Liver (tissue), 9 donors: ENCODE measurements around the gene TM9SF1. TPM values are rescaled to one million over a fixed set of nuclear protein-coding genes. Genes with fewer than 3 reads are reported as not detected.

Source experiments
- DNase-seq: peaks from one replicate; pipeline ENCODE4 v3.0.0-alpha.2; 2017; ENCODE audit warnings: low spot score
- H3K27ac ChIP-seq, 2 donors: one replicate each; pipeline ENCODE4 v1.7.0; 2013; ENCODE audit warnings: inconsistent platforms in 2 of 2, low read length in 2 of 2, control low read depth in 1 of 2, low read depth in 1 of 2, mild to moderate bottlenecking in 1 of 2
- H3K27me3 ChIP-seq, 4 donors: one replicate each; pipeline versions ENCODE4 v1.6.1 to v1.7.0; 2013; ENCODE audit warnings: low read length in 3 of 4, inconsistent platforms in 1 of 4, mild to moderate bottlenecking in 1 of 4, moderate library complexity in 1 of 4; ENCODE audit not compliant: control insufficient read depth in 4 of 4, insufficient read depth in 4 of 4
- H3K36me3 ChIP-seq, 4 donors: one replicate each; pipeline versions ENCODE4 v1.6.1 to v1.7.0; 2013; ENCODE audit warnings: low read length in 3 of 4, mild to moderate bottlenecking in 3 of 4, low read depth in 1 of 4, moderate library complexity in 1 of 4; ENCODE audit not compliant: control insufficient read depth in 4 of 4, insufficient read depth in 3 of 4
- H3K4me1 ChIP-seq, 4 donors: one replicate each; pipeline versions ENCODE4 v1.6.1 to v1.7.0; 2013; ENCODE audit warnings: low read length in 3 of 4, mild to moderate bottlenecking in 3 of 4, moderate library complexity in 1 of 4; ENCODE audit not compliant: control insufficient read depth in 4 of 4, insufficient read depth in 4 of 4
- H3K4me3 ChIP-seq, 3 donors: one replicate each; pipeline versions ENCODE4 v1.6.1 to v1.7.0; 2013; ENCODE audit warnings: low read length in 3 of 3, control low read depth in 1 of 3, low read depth in 1 of 3, mild to moderate bottlenecking in 1 of 3
- H3K9ac ChIP-seq, 2 donors: one replicate each; pipeline ENCODE4 v1.7.0; 2013; ENCODE audit warnings: low read length in 2 of 2, mild to moderate bottlenecking in 2 of 2, moderate library complexity in 2 of 2, control low read depth in 1 of 2, low read depth in 1 of 2
- H3K9me3 ChIP-seq, 4 donors: one replicate each; pipeline versions ENCODE4 v1.6.1 to v1.7.0; 2013; ENCODE audit warnings: low read length in 3 of 4; ENCODE audit not compliant: control insufficient read depth in 4 of 4
- EGR1 ChIP-seq, 2 donors: IDR thresholded peaks; 2 replicates each; pipeline ENCODE4 v1.6.1; 2016 to 2018; ENCODE audit warnings: antibody characterized with exemption in 2 of 2, low read depth in 2 of 2
- FOXA1 ChIP-seq: IDR thresholded peaks from 2 replicates; pipeline ENCODE4 v1.6.1; 2016; ENCODE audit warnings: antibody characterized with exemption
- FOXA2 ChIP-seq: IDR thresholded peaks from 2 replicates; pipeline ENCODE4 v1.6.1; 2016; ENCODE audit warnings: antibody characterized with exemption
- GABPA ChIP-seq, 2 donors: IDR thresholded peaks in 1 of 2; conservative IDR thresholded peaks in 1 of 2; 2 replicates each; pipeline ENCODE4 v1.6.1; 2016; ENCODE audit warnings: antibody characterized with exemption in 2 of 2, mild to moderate bottlenecking in 1 of 2, moderate library complexity in 1 of 2
- HNF4A ChIP-seq, 2 donors: conservative IDR thresholded peaks; 2 replicates each; pipeline ENCODE4 v1.6.1; 2016; ENCODE audit warnings: antibody characterized with exemption in 2 of 2, mild to moderate bottlenecking in 2 of 2
- HNF4G ChIP-seq: IDR thresholded peaks from 2 replicates; pipeline ENCODE4 v1.6.1; 2016; ENCODE audit warnings: antibody characterized with exemption
- JUND ChIP-seq, 2 donors: IDR thresholded peaks; 2 replicates each; pipeline ENCODE4 v1.6.1; 2016; ENCODE audit warnings: antibody characterized with exemption in 2 of 2
- NR2F2 ChIP-seq: IDR thresholded peaks from 2 replicates; pipeline ENCODE4 v1.6.1; 2016; ENCODE audit warnings: antibody characterized with exemption
- RAD21 ChIP-seq, 2 donors: IDR thresholded peaks; 2 replicates each; pipeline ENCODE4 v1.6.1; 2016; ENCODE audit warnings: antibody characterized with exemption in 2 of 2, mild to moderate bottlenecking in 2 of 2
- RXRA ChIP-seq, 2 donors: IDR thresholded peaks; 2 replicates each; pipeline ENCODE4 v1.6.1; 2017 to 2018; ENCODE audit warnings: antibody characterized with exemption in 2 of 2, mild to moderate bottlenecking in 1 of 2
- TAF1 ChIP-seq: conservative IDR thresholded peaks from 2 replicates; pipeline ENCODE4 v1.6.1; 2016; ENCODE audit warnings: antibody characterized with exemption, mild to moderate bottlenecking
- YY1 ChIP-seq: IDR thresholded peaks from 2 replicates; pipeline ENCODE4 v1.6.1; 2016; ENCODE audit warnings: antibody characterized with exemption, mild to moderate bottlenecking
- WGBS: extraction: QIAGEN DNeasy Blood & Tissue Kit; methylation state at CpG from one replicate; pipeline ENCODE4 v1.1.7; 2013; 5-methylcytosine and 5-hydroxymethylcytosine counted together
- polyA plus RNA-seq, 2 donors: library from polyadenylated mRNA; stranded (reverse) in 1 of 2; unstranded in 1 of 2; fragments of 200-250 nt in 1 of 2; fragments of >200 nt in 1 of 2; fragmentation: Nextera tagmentation in 1 of 2; extraction: Ambion mirVana in 1 of 2; gene quantifications; one replicate each; pipeline versions ENCODE4 v1.2.1 to v1.2.3, GENCODE V29; 2013 to 2015
- total RNA-seq, 2 donors: library from RNA; depleted of rRNA; stranded (reverse); fragments of >200 nt; gene quantifications; one replicate each; pipeline ENCODE4 v1.2.3, GENCODE V29; 2014
- TF ChIP-seq, protein P1 (sequence below): IDR thresholded peaks from 2 replicates; pipeline ENCODE4 v1.6.1; 2016; ENCODE audit warnings: antibody characterized with exemption
- TF ChIP-seq, protein P2 (sequence below): IDR thresholded peaks from 2 replicates; pipeline ENCODE4 v1.6.1; 2016; ENCODE audit warnings: antibody characterized with exemption
- TF ChIP-seq, protein P3 (sequence below): fragments of 150-350 bp; IDR thresholded peaks from 2 replicates; pipeline ENCODE4 v1.5.1; 2017; ENCODE audit warnings: improper control_type of control experiment, low read depth, low read length; ENCODE audit not compliant: missing input control
- TF ChIP-seq, protein P4 (sequence below): IDR thresholded peaks from 2 replicates; pipeline ENCODE4 v1.6.1; 2016; ENCODE audit warnings: antibody characterized with exemption
- TF ChIP-seq, protein P5 (sequence below): IDR thresholded peaks from 2 replicates; pipeline ENCODE4 v1.6.1; 2016; ENCODE audit warnings: antibody characterized with exemption, mild to moderate bottlenecking
- donor health status: healthy.
- donor health status: healthy.
- donor health status: healthy.
- donor health status: healthy.
- donor health status: healthy.

The TM9SF1 gene
- total and polyA plus RNA-seq, 4 donors, result 27.5 to 76.2 (median 38.5) TPM

DNA sequence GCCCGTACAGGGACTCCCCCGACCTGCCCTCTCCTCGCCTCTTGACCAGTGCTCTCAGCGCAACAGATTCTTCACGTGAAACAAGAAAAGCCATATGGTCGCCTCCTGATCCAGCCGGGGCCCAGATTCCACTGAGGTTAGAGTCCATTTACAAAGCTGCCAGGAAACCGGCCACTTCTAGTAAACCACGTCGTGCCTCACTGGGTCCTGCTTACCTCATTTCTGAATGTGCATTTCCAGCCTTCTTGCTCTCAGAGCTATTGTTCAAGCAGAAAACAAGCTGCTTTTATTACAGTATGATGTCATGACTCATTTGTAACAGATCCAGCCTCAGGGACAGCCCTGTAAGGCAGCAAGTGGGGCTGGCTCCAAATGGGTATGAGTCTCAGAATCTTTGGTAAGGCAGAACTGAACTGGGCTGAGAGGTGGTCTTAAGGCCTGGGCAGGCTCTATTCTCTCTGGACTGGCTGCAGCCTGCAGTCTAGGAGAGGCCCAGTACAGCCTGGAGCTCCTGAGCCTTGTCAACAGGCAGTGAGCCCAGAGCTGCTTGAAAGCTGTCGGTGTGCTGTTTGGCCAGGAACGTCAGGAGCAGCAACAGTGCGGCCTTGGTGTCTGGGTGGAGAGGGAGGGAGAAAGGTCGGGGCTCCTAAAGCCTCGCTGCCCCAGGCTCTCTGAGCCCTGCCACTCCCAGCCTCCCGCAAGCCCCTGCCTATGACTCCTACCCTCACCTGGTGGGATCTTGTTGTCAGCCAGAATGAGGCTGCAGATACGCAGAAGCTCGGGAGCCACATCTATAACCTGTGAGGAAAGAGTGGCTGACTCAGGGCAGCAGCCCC is 15.1 kb downstream of the TM9SF1 start (continued):
- TF ChIP-seq, protein P1, sequence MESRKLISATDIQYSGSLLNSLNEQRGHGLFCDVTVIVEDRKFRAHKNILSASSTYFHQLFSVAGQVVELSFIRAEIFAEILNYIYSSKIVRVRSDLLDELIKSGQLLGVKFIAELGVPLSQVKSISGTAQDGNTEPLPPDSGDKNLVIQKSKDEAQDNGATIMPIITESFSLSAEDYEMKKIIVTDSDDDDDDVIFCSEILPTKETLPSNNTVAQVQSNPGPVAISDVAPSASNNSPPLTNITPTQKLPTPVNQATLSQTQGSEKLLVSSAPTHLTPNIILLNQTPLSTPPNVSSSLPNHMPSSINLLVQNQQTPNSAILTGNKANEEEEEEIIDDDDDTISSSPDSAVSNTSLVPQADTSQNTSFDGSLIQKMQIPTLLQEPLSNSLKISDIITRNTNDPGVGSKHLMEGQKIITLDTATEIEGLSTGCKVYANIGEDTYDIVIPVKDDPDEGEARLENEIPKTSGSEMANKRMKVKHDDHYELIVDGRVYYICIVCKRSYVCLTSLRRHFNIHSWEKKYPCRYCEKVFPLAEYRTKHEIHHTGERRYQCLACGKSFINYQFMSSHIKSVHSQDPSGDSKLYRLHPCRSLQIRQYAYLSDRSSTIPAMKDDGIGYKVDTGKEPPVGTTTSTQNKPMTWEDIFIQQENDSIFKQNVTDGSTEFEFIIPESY, result no peak
- TF ChIP-seq GABPA (IDR thresholded peaks at IDR 0.05 in 1 of 2, conservative IDR thresholded peaks at IDR 0.05 in 1 of 2) (peak in 1 of 2 donors; percentile 52), EGR1 (IDR thresholded peaks at IDR 0.05; ENCODE audit: low read depth in 2 of 2) (peak in 1 of 2 donors; percentile 42), HNF4A (conservative IDR thresholded peaks at IDR 0.05) (peak; percentile 81 to 91)

DNA sequence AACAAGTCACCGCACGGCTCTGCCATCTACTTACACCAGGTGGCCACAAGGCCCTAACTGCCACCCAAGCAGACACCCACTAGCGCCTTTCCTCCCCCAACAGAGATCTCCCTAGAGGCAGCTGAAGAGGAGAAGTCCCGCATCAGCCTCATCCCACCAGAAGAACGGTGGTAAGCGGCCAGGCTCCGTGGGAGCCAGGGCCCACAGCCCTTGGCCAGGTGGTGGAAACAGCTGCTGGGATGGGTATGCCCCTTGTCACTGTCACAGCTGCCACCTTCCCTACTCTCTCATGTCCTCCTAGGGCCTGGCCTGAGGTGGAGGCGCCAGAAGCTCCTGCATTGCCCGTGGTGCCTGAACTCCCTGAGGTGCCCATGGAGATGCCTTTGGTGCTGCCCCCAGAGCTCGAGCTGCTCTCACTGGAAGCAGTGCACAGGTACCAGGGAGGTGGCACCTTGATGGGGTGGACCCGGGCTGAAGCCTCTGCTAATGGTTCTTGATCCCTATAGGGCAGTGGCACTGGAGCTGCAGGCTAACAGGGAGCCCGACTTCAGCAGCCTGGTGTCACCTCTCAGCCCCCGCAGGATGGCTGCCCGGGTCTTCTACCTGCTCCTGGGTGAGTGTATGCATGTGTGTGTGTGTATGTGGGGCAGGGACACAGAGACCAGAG is 15.8 kb downstream of the TM9SF1 start:
- Histone ChIP-seq H3K9me3 (no peaks in the 10 kb centered on the region), H3K36me3 (peaks cover 18 to 70% (median 25%) of the 10 kb centered on the region in 4 donors), H3K27me3 (no peaks in the 10 kb centered on the region), H3K9ac (no peak overlapping the region), H3K4me1 (peaks cover 0 to 22% (median 14%) of the 10 kb centered on the region in 4 donors), H3K4me3 (no peak overlapping the region), H3K27ac (peak overlapping the region; percentile 61 to 72)
- DNase-seq, result no peak
- 89% methylated on average over 14 of the region's 14 CpGs for WGBS
- TF ChIP-seq, protein P2, sequence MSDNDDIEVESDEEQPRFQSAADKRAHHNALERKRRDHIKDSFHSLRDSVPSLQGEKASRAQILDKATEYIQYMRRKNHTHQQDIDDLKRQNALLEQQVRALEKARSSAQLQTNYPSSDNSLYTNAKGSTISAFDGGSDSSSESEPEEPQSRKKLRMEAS, result no peak
- TF ChIP-seq HNF4A (conservative IDR thresholded peaks at IDR 0.05) (no peak), TAF1 (no peak), JUND (IDR thresholded peaks at IDR 0.05) (no peak), FOXA2 (no peak), YY1 (no peak), NR2F2 (no peak), RXRA (IDR thresholded peaks at IDR 0.05) (no peak), GABPA (IDR thresholded peaks at IDR 0.05 in 1 of 2, conservative IDR thresholded peaks at IDR 0.05 in 1 of 2) (no peak), HNF4G (no peak), FOXA1 (no peak), EGR1 (IDR thresholded peaks at IDR 0.05; ENCODE audit: low read depth in 2 of 2) (no peak), RAD21 (IDR thresholded peaks at IDR 0.05) (no peak)
- TF ChIP-seq, protein P3, sequence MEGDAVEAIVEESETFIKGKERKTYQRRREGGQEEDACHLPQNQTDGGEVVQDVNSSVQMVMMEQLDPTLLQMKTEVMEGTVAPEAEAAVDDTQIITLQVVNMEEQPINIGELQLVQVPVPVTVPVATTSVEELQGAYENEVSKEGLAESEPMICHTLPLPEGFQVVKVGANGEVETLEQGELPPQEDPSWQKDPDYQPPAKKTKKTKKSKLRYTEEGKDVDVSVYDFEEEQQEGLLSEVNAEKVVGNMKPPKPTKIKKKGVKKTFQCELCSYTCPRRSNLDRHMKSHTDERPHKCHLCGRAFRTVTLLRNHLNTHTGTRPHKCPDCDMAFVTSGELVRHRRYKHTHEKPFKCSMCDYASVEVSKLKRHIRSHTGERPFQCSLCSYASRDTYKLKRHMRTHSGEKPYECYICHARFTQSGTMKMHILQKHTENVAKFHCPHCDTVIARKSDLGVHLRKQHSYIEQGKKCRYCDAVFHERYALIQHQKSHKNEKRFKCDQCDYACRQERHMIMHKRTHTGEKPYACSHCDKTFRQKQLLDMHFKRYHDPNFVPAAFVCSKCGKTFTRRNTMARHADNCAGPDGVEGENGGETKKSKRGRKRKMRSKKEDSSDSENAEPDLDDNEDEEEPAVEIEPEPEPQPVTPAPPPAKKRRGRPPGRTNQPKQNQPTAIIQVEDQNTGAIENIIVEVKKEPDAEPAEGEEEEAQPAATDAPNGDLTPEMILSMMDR, result no peak
- TF ChIP-seq, protein P1, result no peak
- TF ChIP-seq, protein P4, sequence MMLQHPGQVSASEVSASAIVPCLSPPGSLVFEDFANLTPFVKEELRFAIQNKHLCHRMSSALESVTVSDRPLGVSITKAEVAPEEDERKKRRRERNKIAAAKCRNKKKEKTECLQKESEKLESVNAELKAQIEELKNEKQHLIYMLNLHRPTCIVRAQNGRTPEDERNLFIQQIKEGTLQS, result no peak
- TF ChIP-seq, protein P5, sequence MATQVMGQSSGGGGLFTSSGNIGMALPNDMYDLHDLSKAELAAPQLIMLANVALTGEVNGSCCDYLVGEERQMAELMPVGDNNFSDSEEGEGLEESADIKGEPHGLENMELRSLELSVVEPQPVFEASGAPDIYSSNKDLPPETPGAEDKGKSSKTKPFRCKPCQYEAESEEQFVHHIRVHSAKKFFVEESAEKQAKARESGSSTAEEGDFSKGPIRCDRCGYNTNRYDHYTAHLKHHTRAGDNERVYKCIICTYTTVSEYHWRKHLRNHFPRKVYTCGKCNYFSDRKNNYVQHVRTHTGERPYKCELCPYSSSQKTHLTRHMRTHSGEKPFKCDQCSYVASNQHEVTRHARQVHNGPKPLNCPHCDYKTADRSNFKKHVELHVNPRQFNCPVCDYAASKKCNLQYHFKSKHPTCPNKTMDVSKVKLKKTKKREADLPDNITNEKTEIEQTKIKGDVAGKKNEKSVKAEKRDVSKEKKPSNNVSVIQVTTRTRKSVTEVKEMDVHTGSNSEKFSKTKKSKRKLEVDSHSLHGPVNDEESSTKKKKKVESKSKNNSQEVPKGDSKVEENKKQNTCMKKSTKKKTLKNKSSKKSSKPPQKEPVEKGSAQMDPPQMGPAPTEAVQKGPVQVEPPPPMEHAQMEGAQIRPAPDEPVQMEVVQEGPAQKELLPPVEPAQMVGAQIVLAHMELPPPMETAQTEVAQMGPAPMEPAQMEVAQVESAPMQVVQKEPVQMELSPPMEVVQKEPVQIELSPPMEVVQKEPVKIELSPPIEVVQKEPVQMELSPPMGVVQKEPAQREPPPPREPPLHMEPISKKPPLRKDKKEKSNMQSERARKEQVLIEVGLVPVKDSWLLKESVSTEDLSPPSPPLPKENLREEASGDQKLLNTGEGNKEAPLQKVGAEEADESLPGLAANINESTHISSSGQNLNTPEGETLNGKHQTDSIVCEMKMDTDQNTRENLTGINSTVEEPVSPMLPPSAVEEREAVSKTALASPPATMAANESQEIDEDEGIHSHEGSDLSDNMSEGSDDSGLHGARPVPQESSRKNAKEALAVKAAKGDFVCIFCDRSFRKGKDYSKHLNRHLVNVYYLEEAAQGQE, result no peak
